HFFc6 (cell line): ENCODE results near the gene LAMC1. TPM values are rescaled to one million over a fixed set of nuclear protein-coding genes. Genes with fewer than 3 reads are reported as not detected.

Experiments
- DNase-seq: peaks from one replicate; pipeline ENCODE4 v3.0.0-alpha.2; 2018
- H3K27ac Mint-ChIP-seq: 2 replicates; pipeline ENCODE4 v1.8.0; 2020; ENCODE audit warnings: mild to moderate bottlenecking, mixed read lengths
- H3K27me3 Mint-ChIP-seq: 2 replicates; pipeline ENCODE4 v1.8.0; 2021; ENCODE audit warnings: mild to moderate bottlenecking, moderate library complexity, mixed read lengths; ENCODE audit not compliant: insufficient read depth
- H3K36me3 Mint-ChIP-seq: 2 replicates; pipeline ENCODE4 v1.8.0; 2021; ENCODE audit warnings: low read depth, mixed read lengths
- H3K4me1 Mint-ChIP-seq: 2 replicates; pipeline ENCODE4 v1.8.0; 2020; ENCODE audit warnings: low read depth, mixed read lengths
- H3K4me3 Mint-ChIP-seq: 2 replicates; pipeline ENCODE4 v1.8.0; 2020; ENCODE audit warnings: mild to moderate bottlenecking, moderate library complexity, mixed read lengths
- H3K9me3 Mint-ChIP-seq: 2 replicates; pipeline ENCODE4 v1.8.0; 2020; ENCODE audit warnings: mild to moderate bottlenecking, mixed read lengths
- CTCF ChIP-seq: fragments of 200-600 bp; sonication (generic); IDR thresholded peaks from 2 replicates; pipeline ENCODE4 v1.5.0; 2021; ENCODE audit warnings: antibody characterized with exemption, mild to moderate bottlenecking
- total RNA-seq, 6 experiments: library from RNA; stranded (reverse); fragmentation: NEBNext Ultra II Directional; extraction: Animal tissue kit (Norgen Biotek cat#: 25700); gene quantifications; 2 replicates in 1 of 6; 3 replicates in 5 of 6; pipeline ENCODE4 v1.2.3, GENCODE V29; 2021

The LAMC1 gene
- total RNA-seq, 6 experiments from 2014 or later = 352 to 465 (median 393) TPM

- no peak overlapping the region for H3K27ac Mint-ChIP-seq
- no peak for TF ChIP-seq CTCF
- no peak for DNase-seq
- no peak overlapping the region for H3K4me3 Mint-ChIP-seq
- H3K4me1 Mint-ChIP-seq = peaks cover 7% of the 10 kb centered on the region; the same call in 1 of the 2 replicates
- peaks cover 2% of the 10 kb centered on the region; the same call in 1 of the 2 replicates for H3K27me3 Mint-ChIP-seq
- no peaks in the 10 kb centered on the region for H3K9me3 Mint-ChIP-seq
- no peaks in the 10 kb centered on the region for H3K36me3 Mint-ChIP-seq
Measured at GRCh38 chr1:183168308-183168707, 145.1 kb downstream of the LAMC1 start.

- no peak for DNase-seq
- Mint-ChIP-seq H3K27me3 (peaks cover 2% of the 10 kb centered on the region; the same call in 1 of the 2 replicates), H3K27ac (no peak overlapping the region), H3K9me3 (no peaks in the 10 kb centered on the region), H3K36me3 (peaks cover 4% of the 10 kb centered on the region; the same call in 1 of the 2 replicates), H3K4me1 (peaks cover 12% of the 10 kb centered on the region), H3K4me3 (no peak overlapping the region)
- no peak for TF ChIP-seq CTCF
Measured at GRCh38 chr1:183173828-183174227, 150.6 kb downstream of the LAMC1 start.

DNA sequence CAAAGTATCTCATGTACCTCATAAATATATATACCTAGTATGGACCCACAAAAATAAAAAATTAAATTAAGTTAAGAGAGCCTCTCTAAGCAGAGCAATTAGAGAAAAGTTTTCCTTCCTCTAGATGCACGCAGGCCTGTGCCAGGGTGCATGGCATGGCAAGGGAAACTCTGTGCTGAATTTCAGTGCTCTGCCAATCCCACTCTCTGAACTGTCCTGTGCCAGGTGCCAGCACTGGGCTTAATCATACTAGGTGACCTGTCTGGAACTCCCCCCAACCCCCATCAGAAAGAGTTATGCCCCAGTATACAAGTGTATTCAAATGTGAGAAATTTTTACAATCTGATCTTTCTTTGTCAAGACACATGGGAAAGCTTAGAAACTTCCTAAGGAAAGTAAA is 152.4 kb downstream of the LAMC1 start:
- peaks cover 21% of the 10 kb centered on the region for H3K4me1 Mint-ChIP-seq
- peaks cover 2% of the 10 kb centered on the region; the same call in 1 of the 2 replicates for H3K27me3 Mint-ChIP-seq
- no peaks in the 10 kb centered on the region for H3K9me3 Mint-ChIP-seq
- H3K4me3 Mint-ChIP-seq = no peak overlapping the region
- no peak overlapping the region for H3K27ac Mint-ChIP-seq
- TF ChIP-seq CTCF = no peak
- no peak for DNase-seq
- peaks cover 4% of the 10 kb centered on the region; the same call in 1 of the 2 replicates for H3K36me3 Mint-ChIP-seq

- H3K27ac Mint-ChIP-seq = no peak overlapping the region
Measured at GRCh38 chr1:183178545-183178944, 155.3 kb downstream of the LAMC1 start.

GRCh38 chr1:183179033-183179432 is 155.8 kb downstream of the LAMC1 start:
- DNase-seq = no peak
- Mint-ChIP-seq H3K4me1 (peaks cover 25% of the 10 kb centered on the region), H3K36me3 (peaks cover 4% of the 10 kb centered on the region; the same call in 1 of the 2 replicates), H3K4me3 (no peak overlapping the region), H3K27ac (no peak overlapping the region), H3K27me3 (no peaks in the 10 kb centered on the region), H3K9me3 (no peaks in the 10 kb centered on the region)
- TF ChIP-seq CTCF = no peak

More at GRCh38 chr1:183178545-183178944, 155.3 kb downstream of the LAMC1 start:
- peaks cover 4% of the 10 kb centered on the region; the same call in 1 of the 2 replicates for H3K36me3 Mint-ChIP-seq
- no peak for TF ChIP-seq CTCF
- H3K9me3 Mint-ChIP-seq = no peaks in the 10 kb centered on the region
- H3K4me1 Mint-ChIP-seq = peaks cover 24% of the 10 kb centered on the region
- H3K4me3 Mint-ChIP-seq = no peak overlapping the region
- no peak for DNase-seq
- H3K27me3 Mint-ChIP-seq = no peaks in the 10 kb centered on the region

- Mint-ChIP-seq H3K36me3 (no peaks in the 10 kb centered on the region), H3K4me3 (peak overlapping the region; percentile 44), H3K27me3 (no peaks in the 10 kb centered on the region), H3K27ac (peak overlapping the region; percentile 69), H3K4me1 (peaks cover 25% of the 10 kb centered on the region), H3K9me3 (no peaks in the 10 kb centered on the region)
- DNase-seq = peak; percentile 68
- no peak for TF ChIP-seq CTCF
Measured at GRCh38 chr1:183180218-183180617, 157.0 kb downstream of the LAMC1 start.
